K562 (cell line): ENCODE data around the gene ARHGEF10L. TPM values are rescaled to one million over a fixed set of nuclear protein-coding genes. Genes with fewer than 3 reads are reported as not detected.

Experiments used
- ATAC-seq: fragments of 200-7000 bp; cut with Tn5 transposase; 3 replicates; pipeline ENCODE4 v1.9.1; 2020; ENCODE audit warnings: moderate library complexity
- BruUV-seq: library from RNA; stranded (reverse); fragments of 400-500 nt; replicated peaks from 2 replicates; lab custom pipeline; 2021; lab: Mats Ljungman, UMichigan
- CTCF ChIA-PET: fragments of 300-600 bp; formaldehyde crosslinking; extraction: SDS; loops from one replicate; lab custom pipeline; 2021; ENCODE audit warnings: low intra/inter-chr PET ratio; lab: Yijun Ruan, JAX
- POLR2A ChIA-PET: fragments of 300-600, 350-650 bp; sonication (Branson Sonifier 250); formaldehyde crosslinking; extraction: SDS; loops from one replicate; lab custom pipeline; 2021; ENCODE audit warnings: antibody characterized with exemption, inconsistent platforms; lab: Yijun Ruan, JAX
- DNase-seq, 4 experiments: peaks; one replicate each; pipeline versions ENCODE4 v3.0.0 to v3.0.0-alpha.2; 2011 to 2018; ENCODE audit warnings: low spot score in 3 of 4, mixed read lengths in 3 of 4; ENCODE audit errors: extremely low read depth in 1 of 4
- FAIRE-seq: peaks from 2 replicates; lab custom pipeline; 2011; peaks lifted over from hg19 to GRCh38; lab: Jason Lieb, UNC
- H2AFZ ChIP-seq: 2 replicates; pipeline ENCODE4 v1.6.0; 2011; ENCODE audit warnings: low read depth, low read length, control low read depth, inconsistent platforms
- H3K27ac ChIP-seq: fragments of 200-600 bp; 3 replicates; pipeline ENCODE4 v1.8.0; 2011; ENCODE audit warnings: low read depth, mild to moderate bottlenecking, control low read depth, inconsistent platforms, low read length, moderate library complexity, mixed read lengths; ENCODE audit errors: extremely low read depth
- H3K27me3 ChIP-seq, 2 experiments: fragments of 300-600 bp in 1 of 2; 2 replicates in 1 of 2; 3 replicates in 1 of 2; pipeline versions ENCODE4 v1.6.0 to v1.8.0; 2011; ENCODE audit warnings: inconsistent platforms in 2 of 2, low read length in 2 of 2, mild to moderate bottlenecking in 1 of 2, mixed read lengths in 1 of 2, moderate library complexity in 1 of 2; ENCODE audit not compliant: control insufficient read depth in 2 of 2, insufficient read depth in 2 of 2
- H3K36me3 ChIP-seq: fragments of 300-600 bp; 3 replicates; pipeline ENCODE4 v1.8.0; 2011; ENCODE audit warnings: mild to moderate bottlenecking, low read length, inconsistent platforms; ENCODE audit not compliant: control insufficient read depth, insufficient read depth
- H3K4me1 ChIP-seq, 2 experiments: fragments of 200-600 bp in 1 of 2; replicated peaks in 1 of 2; 2 replicates in 1 of 2; 3 replicates in 1 of 2; pipeline versions ENCODE4 v1.5.1 to v1.8.0; 2011; ENCODE audit warnings: inconsistent platforms in 2 of 2, low read length in 2 of 2, mild to moderate bottlenecking in 1 of 2, mixed read lengths in 1 of 2, moderate library complexity in 1 of 2; ENCODE audit not compliant: control insufficient read depth in 2 of 2, insufficient read depth in 2 of 2
- H3K4me2 ChIP-seq: 2 replicates; pipeline ENCODE4 v1.6.1; 2011; ENCODE audit warnings: low read length, control low read depth, inconsistent platforms, mixed read lengths; ENCODE audit not compliant: insufficient read depth
- H3K4me3 ChIP-seq: fragments of 200-600 bp; sonication (generic), shearing (Covaris generic); 2 replicates; pipeline ENCODE4 v1.5.1; 2016; ENCODE audit warnings: control low read depth, inconsistent platforms
- H3K79me2 ChIP-seq: fragments of 200-600 bp; 3 replicates; pipeline ENCODE4 v1.8.0; 2011; ENCODE audit warnings: low read length, inconsistent platforms; ENCODE audit not compliant: control insufficient read depth, insufficient read depth
- H3K9ac ChIP-seq, 2 experiments: 2 replicates each; pipeline versions ENCODE4 v1.6.0 to v1.6.1; 2011; ENCODE audit warnings: low read depth in 2 of 2, low read length in 2 of 2, control low read depth in 1 of 2, inconsistent platforms in 1 of 2, mild to moderate bottlenecking in 1 of 2, mixed read lengths in 1 of 2; ENCODE audit not compliant: insufficient read depth in 1 of 2
- H3K9me1 ChIP-seq: one replicate; pipeline ENCODE4 v1.6.0; 2011; ENCODE audit warnings: inconsistent platforms, mild to moderate bottlenecking, low read length, moderate library complexity; ENCODE audit not compliant: control insufficient read depth, insufficient read depth
- H3K9me3 ChIP-seq: replicated peaks from 2 replicates; pipeline ENCODE4 v1.5.1; 2011; ENCODE audit warnings: low read depth, low read length, inconsistent platforms; ENCODE audit not compliant: control insufficient read depth, insufficient read depth
- H4K20me1 ChIP-seq: replicated peaks from 2 replicates; pipeline ENCODE4 v1.6.1; 2011; ENCODE audit warnings: low read length, inconsistent platforms, mixed read lengths; ENCODE audit not compliant: control insufficient read depth, insufficient read depth
- ARHGAP35 ChIP-seq: fragments of 450-650 bp; IDR thresholded peaks from 2 replicates; pipeline ENCODE4 v1.6.1; 2018; ENCODE audit not compliant: partially characterized antibody
- ARID3A ChIP-seq: IDR thresholded peaks from 2 replicates; pipeline ENCODE4 v1.6.1; 2012; ENCODE audit warnings: low read depth, low read length, improper control_type of control experiment, borderline replicate concordance
- ATF7 ChIP-seq: fragments of 450-650 bp; IDR thresholded peaks from 2 replicates; pipeline ENCODE4 v1.7.1; 2014; ENCODE audit warnings: mild to moderate bottlenecking, moderate library complexity
- CTCF ChIP-seq, 3 experiments: IDR thresholded peaks in 2 of 3; conservative IDR thresholded peaks in 1 of 3; 2 replicates each; pipeline ENCODE4 v1.5.1; 2011 to 2012; ENCODE audit warnings: low read length in 3 of 3, mild to moderate bottlenecking in 3 of 3, control low read depth in 2 of 3, improper control_type of control experiment in 1 of 3, inconsistent platforms in 1 of 3, low read depth in 1 of 3, mixed read lengths in 1 of 3, moderate library complexity in 1 of 3; ENCODE audit not compliant: insufficient read depth in 2 of 3
- DIDO1 ChIP-seq: fragments of 450-650 bp; IDR thresholded peaks from 2 replicates; pipeline ENCODE4 v1.6.1; 2016; ENCODE audit warnings: low read depth, missing biosample characterization, missing genetic modification characterization
- HOXB6 ChIP-seq: fragments of 250-450 bp; sonication (Bioruptor Pico); IDR thresholded peaks from 2 replicates; pipeline ENCODE4 v1.5.1; 2022; ENCODE audit warnings: mild to moderate bottlenecking, borderline replicate concordance
- HSF4 ChIP-seq: fragments of 250-450 bp; sonication (Bioruptor Pico); IDR thresholded peaks from 2 replicates; pipeline ENCODE4 v2.1.2; 2022; ENCODE audit warnings: mild to moderate bottlenecking, moderate library complexity, borderline replicate concordance
- MEF2D ChIP-seq: conservative IDR thresholded peaks from 2 replicates; pipeline ENCODE4 v1.6.1; 2016; ENCODE audit warnings: low read depth, missing genetic modification characterization, missing compliant biosample characterization
- PKNOX1 ChIP-seq: fragments of 450-650 bp; IDR thresholded peaks from 2 replicates; pipeline ENCODE4 v1.6.1; 2016
- ZNF165 ChIP-seq: fragments of 250-450 bp; sonication (Bioruptor Pico); IDR thresholded peaks from 2 replicates; pipeline ENCODE4 v1.4.0; 2020; ENCODE audit warnings: borderline replicate concordance
- ZNF589 ChIP-seq: fragments of 200-800 bp; sonication (Bioruptor generic); IDR thresholded peaks from 2 replicates; pipeline ENCODE4 v1.6.1; 2016; ENCODE audit warnings: low read depth, missing genetic modification characterization, missing compliant biosample characterization
- WGBS: fragments of 100-300 bp; shearing (Covaris generic); methylation state at CpG from one replicate; pipeline ENCODE4 v1.1.6; 2016; ENCODE audit warnings: low coverage, mixed read lengths; ENCODE audit not compliant: insufficient coverage; ENCODE audit errors: missing lambda C conversion rate; 5-methylcytosine and 5-hydroxymethylcytosine counted together
- in situ Hi-C: fragments of 300-500 bp; cut with MboI; formaldehyde crosslinking; loops from 4 replicates; pipeline ENCODE4 v1.15.0; 2018; ENCODE audit warnings: inconsistent platforms, mixed read lengths
- intact Hi-C: fragments of 100-400 bp; cut with micrococcal nuclease; formaldehyde crosslinking; loops from 2 replicates; pipeline ENCODE4 v1.14.2; 2022
- polyA plus RNA-seq, 8 experiments: library from polyadenylated mRNA; depleted of rRNA in 4 of 8; stranded (reverse) in 5 of 8; unstranded in 3 of 8; fragments of >200 nt; fragmentation: Nextera tagmentation in 2 of 8; fragmentation: Illumina TruSeq in 1 of 8; extraction: Ambion mirVana in 2 of 8; extraction: Trizol in 1 of 8; gene quantifications; 2 replicates each; pipeline versions ENCODE4 v1.2.1 to v1.2.3, GENCODE V29; 2011 to 2014; ENCODE audit warnings: inconsistent platforms in 1 of 8, missing spikeins in 1 of 8
- total RNA-seq, 7 experiments: library from RNA; depleted of rRNA in 6 of 7; stranded (reverse); fragments of >200 nt in 6 of 7; fragmentation: Illumina TruSeq in 2 of 7; extraction: Trizol in 2 of 7; gene quantifications; 2 replicates each; pipeline versions ENCODE4 v1.2.1 to v1.2.3, GENCODE V29; 2011 to 2021; ENCODE audit warnings: low replicate concordance in 1 of 7

The ARHGEF10L gene
- total and polyA plus RNA-seq, 9 of the 15 experiments (the other 6 are each of a cell fraction or from before 2014, with no cell fraction given), result 0.09 to 0.13 TPM; not detected in 7

- no peak for TF ChIP-seq HSF4 (CRISPR knock-in tag)
- no peak for TF ChIP-seq ARID3A
- no peak for TF ChIP-seq HOXB6 (CRISPR knock-in tag)
- TF ChIP-seq ARHGAP35, result no peak
Measured at GRCh38 chr1:17540255-17541001, 930 bp downstream of the ARHGEF10L start (continued).

GRCh38 chr1:17542645-17543044 is 3.1 kb downstream of the ARHGEF10L start:
- H3K79me2 ChIP-seq, result no peaks in the 10 kb centered on the region
- no peak overlapping the region for H3K27ac ChIP-seq
- FAIRE-seq, result no peak
- no peak for DNase-seq
- H3K9me1 ChIP-seq, result no peaks in the 10 kb centered on the region
- peaks cover 0 to 13% of the 10 kb centered on the region in 2 experiments; a peak in 1 of 5 replicates for H3K4me1 ChIP-seq
- ChIA-PET POLR2A (no interaction called here), CTCF (no interaction called here)
- ATAC-seq, result no peak
- intact Hi-C loops (no loop called here), in situ Hi-C loops (no loop called here)
- H3K4me2 ChIP-seq, result no peak overlapping the region
- no peak for TF ChIP-seq ZNF165 (CRISPR knock-in tag)
- no peak for TF ChIP-seq ZNF589 (CRISPR knock-in tag)
- no peak for TF ChIP-seq DIDO1 (tag)
- no peak for TF ChIP-seq ATF7
- no peak for TF ChIP-seq MEF2D (tag)
- TF ChIP-seq CTCF (IDR thresholded peaks at IDR 0.05 in 2 of 3, conservative IDR thresholded peaks at IDR 0.05 in 1 of 3; ENCODE audit: insufficient read depth in 2 of 3, low read depth in 1 of 3, low read length in 3 of 3), result no peak
- TF ChIP-seq PKNOX1, result no peak
- no peaks in the 10 kb centered on the region for H3K36me3 ChIP-seq
- H2AFZ ChIP-seq, result no peak overlapping the region
- no TSS peak for BruUV-seq
- 3% methylated on average over 7 of the region's 7 CpGs for WGBS
- peaks cover 6% of the 10 kb centered on the region; the same call in 1 of the 2 replicates for H4K20me1 ChIP-seq
- H3K27me3 ChIP-seq, result peaks cover 38 to 63% of the 10 kb centered on the region in 2 experiments
- H3K9ac ChIP-seq, result no peak overlapping the region
- no peaks in the 10 kb centered on the region for H3K9me3 ChIP-seq
- no peak overlapping the region for H3K4me3 ChIP-seq
